GM23338 (cell line): Measurements from ENCODE around the gene HSPG2. TPM values are rescaled to one million over a fixed set of nuclear protein-coding genes. Genes with fewer than 3 reads are reported as not detected.

Source experiments
- ATAC-seq: fragments of 200-7000 bp; cut with Tn5 transposase; 3 replicates; pipeline ENCODE4 v1.9.1; 2020
- DNase-seq: peaks from one replicate; pipeline ENCODE4 v3.0.0-alpha.2; 2015; ENCODE audit warnings: low spot score
- H2AFZ ChIP-seq: fragments of 200-600 bp; sonication (generic); 2 replicates; pipeline ENCODE4 v1.8.0; 2016; ENCODE audit warnings: antibody characterized with exemption, mild to moderate bottlenecking, moderate library complexity
- H3F3A ChIP-seq: fragments of 200-600 bp; sonication (generic); replicated peaks from 2 replicates; pipeline ENCODE4 v1.8.0; 2017; ENCODE audit warnings: antibody characterized with exemption, mixed run types, low read depth
- H3K27ac ChIP-seq: fragments of 200-600 bp; sonication (generic); 2 replicates; pipeline ENCODE4 v1.6.1; 2016; ENCODE audit warnings: low read depth
- H3K27me3 ChIP-seq: fragments of 200-600 bp; sonication (generic); 2 replicates; pipeline ENCODE4 v1.8.0; 2016; ENCODE audit warnings: mild to moderate bottlenecking, mixed run types, moderate library complexity; ENCODE audit not compliant: insufficient read depth
- H3K36me3 ChIP-seq: fragments of 200-600 bp; sonication (generic); 2 replicates; pipeline ENCODE4 v1.8.0; 2016; ENCODE audit warnings: mild to moderate bottlenecking; ENCODE audit not compliant: insufficient read depth
- H3K4me1 ChIP-seq: fragments of 200-600 bp; sonication (generic); 2 replicates; pipeline ENCODE4 v1.8.0; 2016; ENCODE audit warnings: mild to moderate bottlenecking, moderate library complexity; ENCODE audit not compliant: insufficient read depth
- H3K4me2 ChIP-seq: fragments of 200-600 bp; sonication (generic); 2 replicates; pipeline ENCODE4 v1.7.1; 2017; ENCODE audit warnings: mixed run types
- H3K4me3 ChIP-seq: fragments of 200-600 bp; sonication (generic); 2 replicates; pipeline ENCODE4 v1.6.1; 2016; ENCODE audit warnings: mixed run types
- H3K79me2 ChIP-seq: fragments of 200-600 bp; sonication (generic); replicated peaks from 2 replicates; pipeline ENCODE4 v1.8.0; 2017; ENCODE audit warnings: mild to moderate bottlenecking; ENCODE audit not compliant: insufficient read depth
- H3K9me2 ChIP-seq: fragments of 200-600 bp; sonication (generic); 2 replicates; pipeline ENCODE4 v1.8.0; 2017; ENCODE audit not compliant: insufficient read depth
- H4K20me1 ChIP-seq: fragments of 200-600 bp; sonication (generic); replicated peaks from 2 replicates; pipeline ENCODE4 v1.8.0; 2017; ENCODE audit warnings: mild to moderate bottlenecking; ENCODE audit not compliant: insufficient read depth
- H3K27ac Mint-ChIP-seq: 2 replicates; pipeline ENCODE4 v1.8.0; 2020; ENCODE audit warnings: inconsistent platforms, mild to moderate bottlenecking, moderate library complexity, mixed read lengths
- H3K27me3 Mint-ChIP-seq: 3 replicates; pipeline ENCODE4 v1.8.0; 2022; ENCODE audit warnings: low read depth, mild to moderate bottlenecking, moderate library complexity, mixed read lengths, inconsistent platforms; ENCODE audit not compliant: insufficient read depth, poor library complexity
- H3K36me3 Mint-ChIP-seq: 3 replicates; pipeline ENCODE4 v1.8.0; 2021; ENCODE audit warnings: low read depth, mild to moderate bottlenecking, inconsistent platforms, moderate library complexity, mixed read lengths
- H3K4me1 Mint-ChIP-seq: 3 replicates; pipeline ENCODE4 v1.8.0; 2020; ENCODE audit warnings: mild to moderate bottlenecking, inconsistent platforms, mixed read lengths
- H3K4me3 Mint-ChIP-seq: 3 replicates; pipeline ENCODE4 v1.8.0; 2021; ENCODE audit warnings: moderate library complexity, mild to moderate bottlenecking, inconsistent platforms, mixed read lengths
- H3K9me3 Mint-ChIP-seq: 3 replicates; pipeline ENCODE4 v1.8.0; 2020; ENCODE audit warnings: moderate library complexity, mild to moderate bottlenecking, inconsistent platforms, mixed read lengths
- CREB1 ChIP-seq: fragments of 250-450 bp; sonication (Bioruptor Pico); IDR thresholded peaks from 2 replicates; pipeline ENCODE4 v1.5.0; 2020; ENCODE audit warnings: low read depth, mild to moderate bottlenecking, moderate library complexity
- ETS1 ChIP-seq: IDR thresholded peaks from 2 replicates; pipeline ENCODE4 v1.6.1; 2016; ENCODE audit warnings: antibody characterized with exemption
- EZH2 ChIP-seq: fragments of 200-600 bp; sonication (generic); IDR thresholded peaks from one replicate; pipeline ENCODE4 v1.8.0; 2017; ENCODE audit warnings: antibody characterized with exemption, mild to moderate bottlenecking, low read depth; ENCODE audit not compliant: unreplicated experiment
- EZH2phosphoT487 ChIP-seq: fragments of 200-600 bp; sonication (generic); IDR thresholded peaks from one replicate; pipeline ENCODE4 v1.8.1; 2018; ENCODE audit warnings: antibody characterized with exemption; ENCODE audit not compliant: unreplicated experiment
- JUNB ChIP-seq: IDR thresholded peaks from one replicate; pipeline ENCODE4 v1.6.1; 2016; ENCODE audit warnings: antibody characterized with exemption; ENCODE audit not compliant: unreplicated experiment
- NANOG ChIP-seq: IDR thresholded peaks from 2 replicates; pipeline ENCODE4 v1.6.1; 2016; ENCODE audit warnings: antibody characterized with exemption, borderline replicate concordance
- POLR2AphosphoS5 ChIP-seq: IDR thresholded peaks from 2 replicates; pipeline ENCODE4 v1.6.1; 2016; ENCODE audit warnings: antibody characterized with exemption, low read depth
- REST ChIP-seq: IDR thresholded peaks from one replicate; pipeline ENCODE4 v1.6.1; 2018; ENCODE audit warnings: antibody characterized with exemption; ENCODE audit not compliant: unreplicated experiment
- STAT1 ChIP-seq: IDR thresholded peaks from one replicate; pipeline ENCODE4 v1.6.1; 2016; ENCODE audit warnings: antibody characterized with exemption; ENCODE audit not compliant: unreplicated experiment
- ZNF114 ChIP-seq: fragments of 250-450 bp; sonication (Bioruptor Pico); IDR thresholded peaks from 2 replicates; pipeline ENCODE4 v1.5.0; 2020; ENCODE audit warnings: mild to moderate bottlenecking, moderate library complexity
- ZNF331 ChIP-seq: fragments of 250-450 bp; sonication (Bioruptor Pico); IDR thresholded peaks from 2 replicates; pipeline ENCODE4 v1.5.0; 2020; ENCODE audit warnings: low read depth, mild to moderate bottlenecking, moderate library complexity
- ZNF462 ChIP-seq: fragments of 250-450 bp; sonication (Bioruptor Pico); IDR thresholded peaks from 2 replicates; pipeline ENCODE4 v1.5.0; 2020; ENCODE audit warnings: mild to moderate bottlenecking, moderate library complexity
- polyA plus RNA-seq: library from polyadenylated mRNA; unstranded; fragments of >200 nt; fragmentation: Nextera tagmentation; extraction: Ambion mirVana; gene quantifications from 2 replicates; pipeline ENCODE4 v1.2.1, GENCODE V29; 2016
- total RNA-seq: library from RNA; depleted of rRNA; stranded (reverse); fragments of >200 nt; shearing (Covaris generic); gene quantifications from 2 replicates; pipeline ENCODE4 v1.2.3, GENCODE V29; 2014
- TF ChIP-seq, protein P1 (sequence below), 2 experiments: fragments of 200-600 bp in 1 of 2; sonication (generic) in 1 of 2; conservative IDR thresholded peaks; 2 replicates each; pipeline versions ENCODE4 v1.5.1 to v1.6.1; 2016 to 2017; ENCODE audit warnings: antibody characterized with exemption in 2 of 2, low read depth in 2 of 2, mild to moderate bottlenecking in 2 of 2, moderate library complexity in 1 of 2

HSPG2 gene
- total and polyA plus RNA-seq, 2 experiments from 2014 or later = 14.9 to 70.8 TPM

DNA sequence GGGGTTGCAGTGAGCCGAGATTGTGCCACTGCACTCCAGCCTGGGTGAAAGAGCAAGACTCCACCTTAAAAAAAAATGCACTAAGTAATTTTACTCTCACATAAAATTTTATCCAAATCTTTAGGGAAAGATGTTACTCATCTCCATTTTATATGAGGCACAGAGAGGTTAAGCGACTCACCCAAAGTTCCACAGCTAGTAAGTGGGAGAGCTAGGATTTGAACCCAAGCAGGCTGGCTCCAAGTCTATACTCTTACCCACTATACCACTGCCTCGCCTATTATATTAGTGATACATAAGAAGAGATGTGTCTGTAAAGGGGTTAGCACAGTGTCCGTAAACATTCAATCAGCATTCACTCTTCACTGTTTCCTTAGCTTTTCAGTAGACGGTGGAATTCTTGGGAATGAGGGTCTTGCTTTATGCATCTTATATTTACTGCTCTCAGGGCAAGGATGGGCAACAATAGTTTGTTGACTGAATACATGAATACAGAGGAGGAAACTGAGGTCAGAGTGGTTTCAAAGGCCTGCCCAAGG, 109.9 kb downstream of the HSPG2 start:
- Mint-ChIP-seq H3K27ac (no peak overlapping the region), H3K4me1 (0 out of 3 replicates have a peak, but pooled peaks cover 3% of the 10 kb centered on the region), H3K36me3 (peaks cover 31% of the 10 kb centered on the region), H3K4me3 (no peak overlapping the region), H3K9me3 (no peaks in the 10 kb centered on the region), H3K27me3 (peaks cover 4% of the 10 kb centered on the region)
- Histone ChIP-seq H3K27me3 (no peaks in the 10 kb centered on the region), H4K20me1 (no peaks in the 10 kb centered on the region; the same call in 1 of the 2 replicates), H3F3A (no peaks in the 10 kb centered on the region), H3K27ac (no peak overlapping the region), H2AFZ (no peak overlapping the region), H3K4me2 (no peak overlapping the region), H3K4me1 (no peaks in the 10 kb centered on the region), H3K9me2 (no peaks in the 10 kb centered on the region), H3K4me3 (no peak overlapping the region), H3K79me2 (no peaks in the 10 kb centered on the region), H3K36me3 (no peaks in the 10 kb centered on the region; the same call in 1 of the 2 replicates)
- no peak for DNase-seq
- ATAC-seq = no peak
- TF ChIP-seq ZNF331 (CRISPR knock-in tag) (no peak), JUNB (no peak), POLR2AphosphoS5 (no peak), CREB1 (no peak), EZH2 (no peak), NANOG (no peak), REST (no peak), ZNF114 (CRISPR knock-in tag) (no peak), EZH2phosphoT487 (no peak), ETS1 (no peak), STAT1 (no peak), ZNF462 (CRISPR knock-in tag) (no peak)
- TF ChIP-seq, protein P1, sequence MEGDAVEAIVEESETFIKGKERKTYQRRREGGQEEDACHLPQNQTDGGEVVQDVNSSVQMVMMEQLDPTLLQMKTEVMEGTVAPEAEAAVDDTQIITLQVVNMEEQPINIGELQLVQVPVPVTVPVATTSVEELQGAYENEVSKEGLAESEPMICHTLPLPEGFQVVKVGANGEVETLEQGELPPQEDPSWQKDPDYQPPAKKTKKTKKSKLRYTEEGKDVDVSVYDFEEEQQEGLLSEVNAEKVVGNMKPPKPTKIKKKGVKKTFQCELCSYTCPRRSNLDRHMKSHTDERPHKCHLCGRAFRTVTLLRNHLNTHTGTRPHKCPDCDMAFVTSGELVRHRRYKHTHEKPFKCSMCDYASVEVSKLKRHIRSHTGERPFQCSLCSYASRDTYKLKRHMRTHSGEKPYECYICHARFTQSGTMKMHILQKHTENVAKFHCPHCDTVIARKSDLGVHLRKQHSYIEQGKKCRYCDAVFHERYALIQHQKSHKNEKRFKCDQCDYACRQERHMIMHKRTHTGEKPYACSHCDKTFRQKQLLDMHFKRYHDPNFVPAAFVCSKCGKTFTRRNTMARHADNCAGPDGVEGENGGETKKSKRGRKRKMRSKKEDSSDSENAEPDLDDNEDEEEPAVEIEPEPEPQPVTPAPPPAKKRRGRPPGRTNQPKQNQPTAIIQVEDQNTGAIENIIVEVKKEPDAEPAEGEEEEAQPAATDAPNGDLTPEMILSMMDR (conservative IDR thresholded peaks at IDR 0.05; ENCODE audit: low read depth in 2 of 2) = no peak
